GM23338 (cell line): ENCODE data around the gene CACNA1C. TPM values are rescaled to one million over a fixed set of nuclear protein-coding genes. Genes with fewer than 3 reads are reported as not detected.

Experiments used
- ATAC-seq: fragments of 200-7000 bp; cut with Tn5 transposase; 3 replicates; pipeline ENCODE4 v1.9.1; 2020
- DNase-seq: peaks from one replicate; pipeline ENCODE4 v3.0.0-alpha.2; 2015; ENCODE audit warnings: low spot score
- H2AFZ ChIP-seq: fragments of 200-600 bp; sonication (generic); 2 replicates; pipeline ENCODE4 v1.8.0; 2016; ENCODE audit warnings: antibody characterized with exemption, mild to moderate bottlenecking, moderate library complexity
- H3F3A ChIP-seq: fragments of 200-600 bp; sonication (generic); replicated peaks from 2 replicates; pipeline ENCODE4 v1.8.0; 2017; ENCODE audit warnings: antibody characterized with exemption, mixed run types, low read depth
- H3K27ac ChIP-seq: fragments of 200-600 bp; sonication (generic); 2 replicates; pipeline ENCODE4 v1.6.1; 2016; ENCODE audit warnings: low read depth
- H3K27me3 ChIP-seq: fragments of 200-600 bp; sonication (generic); 2 replicates; pipeline ENCODE4 v1.8.0; 2016; ENCODE audit warnings: mild to moderate bottlenecking, mixed run types, moderate library complexity; ENCODE audit not compliant: insufficient read depth
- H3K36me3 ChIP-seq: fragments of 200-600 bp; sonication (generic); 2 replicates; pipeline ENCODE4 v1.8.0; 2016; ENCODE audit warnings: mild to moderate bottlenecking; ENCODE audit not compliant: insufficient read depth
- H3K4me1 ChIP-seq: fragments of 200-600 bp; sonication (generic); 2 replicates; pipeline ENCODE4 v1.8.0; 2016; ENCODE audit warnings: mild to moderate bottlenecking, moderate library complexity; ENCODE audit not compliant: insufficient read depth
- H3K4me2 ChIP-seq: fragments of 200-600 bp; sonication (generic); 2 replicates; pipeline ENCODE4 v1.7.1; 2017; ENCODE audit warnings: mixed run types
- H3K4me3 ChIP-seq: fragments of 200-600 bp; sonication (generic); 2 replicates; pipeline ENCODE4 v1.6.1; 2016; ENCODE audit warnings: mixed run types
- H3K79me2 ChIP-seq: fragments of 200-600 bp; sonication (generic); replicated peaks from 2 replicates; pipeline ENCODE4 v1.8.0; 2017; ENCODE audit warnings: mild to moderate bottlenecking; ENCODE audit not compliant: insufficient read depth
- H3K9me2 ChIP-seq: fragments of 200-600 bp; sonication (generic); 2 replicates; pipeline ENCODE4 v1.8.0; 2017; ENCODE audit not compliant: insufficient read depth
- H4K20me1 ChIP-seq: fragments of 200-600 bp; sonication (generic); replicated peaks from 2 replicates; pipeline ENCODE4 v1.8.0; 2017; ENCODE audit warnings: mild to moderate bottlenecking; ENCODE audit not compliant: insufficient read depth
- H3K27ac Mint-ChIP-seq: 2 replicates; pipeline ENCODE4 v1.8.0; 2020; ENCODE audit warnings: inconsistent platforms, mild to moderate bottlenecking, moderate library complexity, mixed read lengths
- H3K27me3 Mint-ChIP-seq: 3 replicates; pipeline ENCODE4 v1.8.0; 2022; ENCODE audit warnings: low read depth, mild to moderate bottlenecking, moderate library complexity, mixed read lengths, inconsistent platforms; ENCODE audit not compliant: insufficient read depth, poor library complexity
- H3K36me3 Mint-ChIP-seq: 3 replicates; pipeline ENCODE4 v1.8.0; 2021; ENCODE audit warnings: low read depth, mild to moderate bottlenecking, inconsistent platforms, moderate library complexity, mixed read lengths
- H3K4me1 Mint-ChIP-seq: 3 replicates; pipeline ENCODE4 v1.8.0; 2020; ENCODE audit warnings: mild to moderate bottlenecking, inconsistent platforms, mixed read lengths
- H3K4me3 Mint-ChIP-seq: 3 replicates; pipeline ENCODE4 v1.8.0; 2021; ENCODE audit warnings: moderate library complexity, mild to moderate bottlenecking, inconsistent platforms, mixed read lengths
- H3K9me3 Mint-ChIP-seq: 3 replicates; pipeline ENCODE4 v1.8.0; 2020; ENCODE audit warnings: moderate library complexity, mild to moderate bottlenecking, inconsistent platforms, mixed read lengths
- CREB1 ChIP-seq: fragments of 250-450 bp; sonication (Bioruptor Pico); IDR thresholded peaks from 2 replicates; pipeline ENCODE4 v1.5.0; 2020; ENCODE audit warnings: low read depth, mild to moderate bottlenecking, moderate library complexity
- CTCF ChIP-seq, 2 experiments: fragments of 200-600 bp in 1 of 2; sonication (generic) in 1 of 2; conservative IDR thresholded peaks; 2 replicates each; pipeline versions ENCODE4 v1.5.1 to v1.6.1; 2016 to 2017; ENCODE audit warnings: antibody characterized with exemption in 2 of 2, low read depth in 2 of 2, mild to moderate bottlenecking in 2 of 2, moderate library complexity in 1 of 2
- EZH2 ChIP-seq: fragments of 200-600 bp; sonication (generic); IDR thresholded peaks from one replicate; pipeline ENCODE4 v1.8.0; 2017; ENCODE audit warnings: antibody characterized with exemption, mild to moderate bottlenecking, low read depth; ENCODE audit not compliant: unreplicated experiment
- EZH2phosphoT487 ChIP-seq: fragments of 200-600 bp; sonication (generic); IDR thresholded peaks from one replicate; pipeline ENCODE4 v1.8.1; 2018; ENCODE audit warnings: antibody characterized with exemption; ENCODE audit not compliant: unreplicated experiment
- JUNB ChIP-seq: IDR thresholded peaks from one replicate; pipeline ENCODE4 v1.6.1; 2016; ENCODE audit warnings: antibody characterized with exemption; ENCODE audit not compliant: unreplicated experiment
- POLR2AphosphoS5 ChIP-seq: IDR thresholded peaks from 2 replicates; pipeline ENCODE4 v1.6.1; 2016; ENCODE audit warnings: antibody characterized with exemption, low read depth
- STAT1 ChIP-seq: IDR thresholded peaks from one replicate; pipeline ENCODE4 v1.6.1; 2016; ENCODE audit warnings: antibody characterized with exemption; ENCODE audit not compliant: unreplicated experiment
- ZNF114 ChIP-seq: fragments of 250-450 bp; sonication (Bioruptor Pico); IDR thresholded peaks from 2 replicates; pipeline ENCODE4 v1.5.0; 2020; ENCODE audit warnings: mild to moderate bottlenecking, moderate library complexity
- ZNF331 ChIP-seq: fragments of 250-450 bp; sonication (Bioruptor Pico); IDR thresholded peaks from 2 replicates; pipeline ENCODE4 v1.5.0; 2020; ENCODE audit warnings: low read depth, mild to moderate bottlenecking, moderate library complexity
- polyA plus RNA-seq: library from polyadenylated mRNA; unstranded; fragments of >200 nt; fragmentation: Nextera tagmentation; extraction: Ambion mirVana; gene quantifications from 2 replicates; pipeline ENCODE4 v1.2.1, GENCODE V29; 2016
- total RNA-seq: library from RNA; depleted of rRNA; stranded (reverse); fragments of >200 nt; shearing (Covaris generic); gene quantifications from 2 replicates; pipeline ENCODE4 v1.2.3, GENCODE V29; 2014

CACNA1C gene
- total and polyA plus RNA-seq, 2 experiments from 2014 or later, result 0.78 to 2.1 TPM

GRCh38 chr12:2084553-2085296, 31.9 kb downstream of the CACNA1C start:
- no peak for ATAC-seq
- H3K27ac Mint-ChIP-seq, result no peak overlapping the region
- Histone ChIP-seq H3K4me2 (no peak overlapping the region), H3K4me3 (no peak overlapping the region), H3F3A (no peaks in the 10 kb centered on the region), H3K36me3 (no peaks in the 10 kb centered on the region), H3K27me3 (no peaks in the 10 kb centered on the region), H3K4me1 (no peaks in the 10 kb centered on the region), H3K9me2 (no peaks in the 10 kb centered on the region), H4K20me1 (no peaks in the 10 kb centered on the region), H3K79me2 (no peaks in the 10 kb centered on the region), H2AFZ (no peak overlapping the region), H3K27ac (no peak overlapping the region)
- peaks cover 4% of the 10 kb centered on the region; the same call in 2 of the 3 replicates for H3K36me3 Mint-ChIP-seq
- peaks cover 10% of the 10 kb centered on the region for H3K4me1 Mint-ChIP-seq
- no peak overlapping the region for H3K4me3 Mint-ChIP-seq
- TF ChIP-seq ZNF114 (CRISPR knock-in tag) (no peak), JUNB (no peak), EZH2phosphoT487 (no peak), POLR2AphosphoS5 (no peak), ZNF331 (CRISPR knock-in tag) (no peak), STAT1 (no peak)
- DNase-seq, result no peak
- H3K9me3 Mint-ChIP-seq, result peaks cover 12% of the 10 kb centered on the region
- no peaks in the 10 kb centered on the region for H3K27me3 Mint-ChIP-seq

GRCh38 chr12:2092354-2092753, 39.6 kb downstream of the CACNA1C start:
- Histone ChIP-seq H3K9me2 (no peaks in the 10 kb centered on the region; the same call in 1 of the 2 replicates), H4K20me1 (no peaks in the 10 kb centered on the region), H3K79me2 (no peaks in the 10 kb centered on the region), H3K27ac (no peak overlapping the region), H3K36me3 (no peaks in the 10 kb centered on the region), H3K27me3 (no peaks in the 10 kb centered on the region), H3K4me1 (no peaks in the 10 kb centered on the region), H3K4me3 (no peak overlapping the region), H3F3A (no peaks in the 10 kb centered on the region), H3K4me2 (no peak overlapping the region), H2AFZ (no peak overlapping the region)
- Mint-ChIP-seq H3K4me1 (peaks cover 7% of the 10 kb centered on the region), H3K27me3 (peaks cover 2% of the 10 kb centered on the region), H3K4me3 (no peak overlapping the region), H3K27ac (no peak overlapping the region), H3K36me3 (no peaks in the 10 kb centered on the region), H3K9me3 (no peaks in the 10 kb centered on the region; the same call in 2 of the 3 replicates)
- ATAC-seq (no peak), DNase-seq (no peak)
- TF ChIP-seq STAT1 (no peak), EZH2 (no peak), CTCF (conservative IDR thresholded peaks at IDR 0.05; ENCODE audit: low read depth in 2 of 2) (no peak), EZH2phosphoT487 (no peak), POLR2AphosphoS5 (no peak), ZNF331 (CRISPR knock-in tag) (no peak), CREB1 (CRISPR knock-in tag) (no peak)
